GM04504 (cell line): ENCODE measurements around the gene PCDHA7.
"Not testable (repeated sequence)": the region's sequence is repeated elsewhere in the genome, so short reads cannot be mapped to it uniquely, and the experiment has no call there.

Source experiments
- DNase-seq: peaks from one replicate; pipeline ENCODE4 v3.0.0-alpha.2; 2012; ENCODE audit warnings: low read depth

The PCDHA7 gene

GRCh38 chr5:140868721-140869554, 34.9 kb downstream of the PCDHA7 start, which contains the start of gene PCDHA11:
Gene PCDHA11 (plus strand): TSS chr5:140868957. CDS start chr5:140869104, 147 bp downstream.
- no peak for DNase-seq

- no peak for DNase-seq
These were observed 35.5 kb downstream of the PCDHA7 start for GRCh38 chr5:140869555-140869886.

- DNase-seq: no peak
These were observed 36.4 kb downstream of the PCDHA7 start for GRCh38 chr5:140870221-140871201.

- DNase-seq: no peak
These were observed 41.3 kb downstream of the PCDHA7 start, which contains the start of gene PCDHA12 for GRCh38 chr5:140875085-140876065. Gene PCDHA12 (plus strand): TSS chr5:140875308. CDS start chr5:140875473, 165 bp downstream.

- not testable (repeated sequence) for DNase-seq
These were observed 42.6 kb downstream of the PCDHA7 start for GRCh38 chr5:140876541-140877261.

- DNase-seq: no peak
These were observed 43.2 kb downstream of the PCDHA7 start for GRCh38 chr5:140877262-140877581.

- no peak for DNase-seq
These were observed 48.0 kb downstream of the PCDHA7 start, which contains the start of gene PCDHA13 for GRCh38 chr5:140881889-140882590. Gene PCDHA13 (plus strand): TSS chr5:140882124. CDS start chr5:140882269, 145 bp downstream.

GRCh38 chr5:140882591-140882899, 48.5 kb downstream of the PCDHA7 start:
- DNase-seq: no peak

GRCh38 chr5:140883373-140883772, 49.3 kb downstream of the PCDHA7 start:
- no peak for DNase-seq

- DNase-seq: no peak
These were observed 50.0 kb downstream of the PCDHA7 start for GRCh38 chr5:140883927-140884697.
